GM23248 (cell line): Measurements from ENCODE around the gene ZNF835.

ENCODE experiments used
- EZH2 ChIP-seq: fragments of 200-600 bp; sonication (generic); IDR thresholded peaks from 2 replicates; pipeline ENCODE4 v1.6.1; 2018; ENCODE audit warnings: antibody characterized with exemption, mild to moderate bottlenecking; ENCODE audit not compliant: insufficient read depth, poor library complexity, severe bottlenecking
- EZH2phosphoT487 ChIP-seq: fragments of 200-600 bp; sonication (generic); IDR thresholded peaks from 2 replicates; pipeline ENCODE4 v1.6.1; 2018; ENCODE audit warnings: antibody characterized with exemption, moderate library complexity, mild to moderate bottlenecking, low read depth; ENCODE audit not compliant: insufficient read depth

DNA sequence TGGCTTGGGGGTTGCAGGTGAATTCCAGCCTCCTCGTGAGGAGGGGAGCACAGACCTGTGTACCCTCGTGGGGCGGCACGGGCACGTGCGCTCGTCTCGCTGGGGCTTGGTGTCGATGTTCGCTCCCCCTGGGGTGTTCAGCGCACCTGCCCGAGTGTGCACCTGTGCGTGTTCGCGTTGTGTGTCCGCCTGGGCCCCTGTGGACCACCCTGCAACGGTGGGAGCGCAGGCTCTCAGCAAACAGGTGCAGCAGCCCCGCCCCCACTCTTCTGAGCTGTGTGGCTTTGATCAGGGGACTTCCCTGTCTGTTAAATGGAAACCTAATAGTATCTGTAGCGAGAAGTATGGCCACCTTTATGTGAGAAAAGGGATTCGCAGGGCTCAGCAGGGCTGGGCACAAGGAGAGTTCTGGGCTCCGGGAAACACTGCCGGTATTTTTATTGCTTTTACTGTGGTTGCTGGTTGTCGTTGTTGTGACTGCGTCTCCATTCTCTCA lies 28.0 kb downstream of the ZNF835 start:
- TF ChIP-seq EZH2 (no peak), EZH2phosphoT487 (no peak)
